Loucy (cell line): ENCODE data around the gene CENPL.

ENCODE experiments used
- H2AFZ ChIP-seq: fragments of 200-600 bp; sonication (generic); 2 replicates; pipeline ENCODE4 v1.6.0; 2016; ENCODE audit warnings: antibody characterized with exemption, mild to moderate bottlenecking, low read length, moderate library complexity
- H3F3A ChIP-seq: fragments of 200-600 bp; 2 replicates; pipeline ENCODE4 v1.6.0; 2016; ENCODE audit warnings: antibody characterized with exemption, low read depth, mild to moderate bottlenecking
- H3K27me3 ChIP-seq: fragments of 200-600 bp; sonication (generic); 2 replicates; pipeline ENCODE4 v1.6.1; 2014; ENCODE audit warnings: low read length, mild to moderate bottlenecking; ENCODE audit not compliant: insufficient read depth, poor library complexity, severe bottlenecking
- H3K36me3 ChIP-seq: fragments of 200-600 bp; sonication (generic); 2 replicates; pipeline ENCODE4 v1.6.1; 2016; ENCODE audit warnings: low read length; ENCODE audit not compliant: insufficient read depth
- H3K4me1 ChIP-seq: fragments of 200-600 bp; sonication (generic); 2 replicates; pipeline ENCODE4 v1.5.1; 2014; ENCODE audit warnings: low read length, mild to moderate bottlenecking; ENCODE audit not compliant: insufficient read depth, poor library complexity, severe bottlenecking
- H3K4me2 ChIP-seq: fragments of 200-600 bp; sonication (generic); 2 replicates; pipeline ENCODE4 v1.6.0; 2014; ENCODE audit warnings: antibody characterized with exemption, low read length, low read depth, mild to moderate bottlenecking; ENCODE audit not compliant: poor library complexity, severe bottlenecking
- H3K4me3 ChIP-seq: fragments of 200-600 bp; sonication (generic); 2 replicates; pipeline ENCODE4 v1.5.1; 2014; ENCODE audit warnings: low read length, mild to moderate bottlenecking, mixed read lengths; ENCODE audit not compliant: poor library complexity, severe bottlenecking
- H3K79me2 ChIP-seq: fragments of 200-600 bp; sonication (generic); 2 replicates; pipeline ENCODE4 v1.6.1; 2014; ENCODE audit warnings: low read length; ENCODE audit not compliant: insufficient read depth
- H3K9ac ChIP-seq: fragments of 200-600 bp; sonication (generic); 2 replicates; pipeline ENCODE4 v1.6.0; 2014; ENCODE audit warnings: mild to moderate bottlenecking, low read depth, low read length, moderate library complexity; ENCODE audit not compliant: poor library complexity, severe bottlenecking
- H3K9me2 ChIP-seq: fragments of 200-600 bp; sonication (generic); replicated peaks from 2 replicates; pipeline ENCODE4 v1.6.1; 2016; ENCODE audit warnings: low read depth, low read length, mixed read lengths
- H3K9me3 ChIP-seq: fragments of 200-600 bp; sonication (generic); 2 replicates; pipeline ENCODE4 v1.6.1; 2014; ENCODE audit warnings: mild to moderate bottlenecking, antibody characterized with exemption, low read length, low read depth; ENCODE audit not compliant: insufficient read depth
- H4K20me1 ChIP-seq: fragments of 200-600 bp; sonication (generic); 2 replicates; pipeline ENCODE4 v1.6.0; 2014; ENCODE audit warnings: antibody characterized with exemption, low read length, mild to moderate bottlenecking; ENCODE audit not compliant: insufficient read depth, poor library complexity, severe bottlenecking
- CTCF ChIP-seq: fragments of 200-600 bp; sonication (generic); conservative IDR thresholded peaks from 2 replicates; pipeline ENCODE4 v1.5.1; 2014; ENCODE audit warnings: mild to moderate bottlenecking, antibody characterized with exemption, low read length
- EZH2phosphoT487 ChIP-seq: fragments of 200-600 bp; IDR thresholded peaks from 2 replicates; pipeline ENCODE4 v1.6.1; 2018; ENCODE audit warnings: antibody characterized with exemption, mild to moderate bottlenecking, moderate library complexity, borderline replicate concordance

Gene CENPL

GRCh38 chr1:173824315-173825081, at the start of gene CENPL, which contains the start of gene DARS2:
Gene CENPL (minus strand): TSS chr1:173824883. CDS start chr1:173811299, 13,584 bp downstream.
Gene DARS2 (plus strand): TSS chr1:173824673. CDS start chr1:173825230, 557 bp downstream.
- peak within 1 kb of the TSS; percentile 94 for H2AFZ ChIP-seq
- H3K36me3 ChIP-seq, result no peaks in the 10 kb centered on the region
- no peak for TF ChIP-seq CTCF
- no peak for TF ChIP-seq EZH2phosphoT487
- no peaks in the 10 kb centered on the region for H3F3A ChIP-seq
- H3K4me3 ChIP-seq, result peak within 1 kb of the TSS; percentile 94
- peaks cover 22% of the 10 kb centered on the region for H4K20me1 ChIP-seq
- H3K79me2 ChIP-seq, result peaks cover 55% of the 10 kb centered on the region
- peaks cover 37% of the 10 kb centered on the region for H3K4me1 ChIP-seq
- H3K27me3 ChIP-seq, result no peaks in the 10 kb centered on the region
- H3K9me3 ChIP-seq, result no peaks in the 10 kb centered on the region
- peak within 1 kb of the TSS; percentile 99 for H3K4me2 ChIP-seq
- H3K9me2 ChIP-seq, result no peaks in the 10 kb centered on the region
- H3K9ac ChIP-seq, result peak within 1 kb of the TSS; percentile 97

DNA sequence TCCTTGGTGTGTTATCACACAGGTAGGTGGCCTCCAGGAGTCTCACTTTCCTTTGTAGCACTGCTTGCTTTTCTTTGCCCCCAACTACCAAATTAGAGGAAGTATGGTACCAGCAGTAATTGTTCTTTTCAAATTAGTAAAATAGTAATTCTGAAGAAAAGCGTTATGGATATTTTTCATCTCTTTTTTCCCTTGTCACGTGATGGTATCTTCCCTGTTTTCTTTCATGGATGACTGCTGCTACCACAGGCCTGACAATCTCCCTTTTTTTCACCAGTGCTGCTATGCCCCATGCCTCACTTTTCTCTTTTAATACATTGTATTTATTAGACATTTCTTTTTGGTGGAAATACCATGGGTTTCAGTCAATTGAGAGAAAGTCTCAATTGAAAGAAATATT, 46.8 kb upstream of the CENPL start:
- peaks cover 8% of the 10 kb centered on the region for H3K27me3 ChIP-seq

DNA sequence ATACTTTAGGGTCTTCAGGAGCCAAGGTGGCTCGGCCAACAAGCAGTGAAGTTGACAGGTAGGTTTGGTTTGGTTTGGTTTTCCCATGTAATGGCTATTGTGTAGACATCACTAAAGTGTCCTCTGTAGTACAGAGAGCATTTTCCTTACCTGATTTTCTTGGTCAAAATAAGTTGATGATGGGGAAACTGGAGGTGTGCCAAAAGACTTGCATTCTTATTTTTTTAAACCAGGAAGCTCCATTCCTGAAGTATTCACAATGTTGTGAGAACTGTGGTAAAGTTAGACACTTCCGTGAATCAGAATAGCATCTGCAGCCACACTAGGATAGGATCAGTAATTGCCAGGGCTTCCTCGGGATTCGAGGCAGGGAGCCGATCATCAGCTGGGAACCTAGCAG, 46.4 kb upstream of the CENPL start:
- Histone ChIP-seq H3K79me2 (peaks cover 47% of the 10 kb centered on the region), H4K20me1 (peaks cover 16% of the 10 kb centered on the region), H3K36me3 (peaks cover 10% of the 10 kb centered on the region), H3F3A (peaks cover 12% of the 10 kb centered on the region), H2AFZ (0 out of 2 replicates have a peak overlapping the region, but pooled peaks have one; percentile 31), H3K9me2 (no peaks in the 10 kb centered on the region), H3K4me1 (peaks cover 41% of the 10 kb centered on the region), H3K4me3 (peak overlapping the region; percentile 92), H3K9me3 (no peaks in the 10 kb centered on the region), H3K27me3 (peaks cover 8% of the 10 kb centered on the region), H3K4me2 (peak overlapping the region; percentile 89), H3K9ac (peak overlapping the region; percentile 78)
- TF ChIP-seq CTCF, result no peak
- no peak for TF ChIP-seq EZH2phosphoT487

More for the DNA sequence above, 46.8 kb upstream of the CENPL start:
- no peaks in the 10 kb centered on the region for H3K9me2 ChIP-seq
- peak overlapping the region; percentile 92 for H3K4me3 ChIP-seq
- peaks cover 6% of the 10 kb centered on the region for H3K36me3 ChIP-seq
- TF ChIP-seq CTCF (peak; percentile 21), EZH2phosphoT487 (no peak)
- H2AFZ ChIP-seq, result peak overlapping the region; percentile 31; the same call in 1 of the 2 replicates
- H3K79me2 ChIP-seq, result peaks cover 43% of the 10 kb centered on the region
- H3K9ac ChIP-seq, result peak overlapping the region; percentile 78
- H4K20me1 ChIP-seq, result peaks cover 12% of the 10 kb centered on the region
- H3K4me2 ChIP-seq, result peak overlapping the region; percentile 89
- peaks cover 37% of the 10 kb centered on the region for H3K4me1 ChIP-seq
- H3F3A ChIP-seq, result peaks cover 12% of the 10 kb centered on the region
- H3K9me3 ChIP-seq, result no peaks in the 10 kb centered on the region
